UCSD-AML1 (cell line): ENCODE data around the gene CDC42SE2.
A peak's percentile ranks its signal among the peaks of the same experiment; 100 is the strongest.
"Not testable (repeated sequence)": the region's sequence is repeated elsewhere in the genome, so short reads cannot be mapped to it uniquely, and the experiment has no call there.

ENCODE experiments used
- DNase-seq: peaks from one replicate; lab custom pipeline; 2025; ENCODE audit not compliant: unreplicated experiment; lab: John Stamatoyannopoulos, UW

CDC42SE2 gene

GRCh38 chr5:131250751-131251475 is 12.9 kb upstream of the CDC42SE2 start:
- no peak for DNase-seq

- DNase-seq: peak; percentile 77
These were observed 11.1 kb upstream of the CDC42SE2 start for GRCh38 chr5:131252824-131253171.

GRCh38 chr5:131254025-131254424 is 9.8 kb upstream of the CDC42SE2 start:
- DNase-seq: not testable (repeated sequence)

GRCh38 chr5:131254741-131255140 is 9.1 kb upstream of the CDC42SE2 start:
- no peak for DNase-seq

GRCh38 chr5:131256507-131256823 is 7.4 kb upstream of the CDC42SE2 start:
- DNase-seq: no peak

GRCh38 chr5:131258733-131259132 is 5.1 kb upstream of the CDC42SE2 start:
- DNase-seq: no peak

GRCh38 chr5:131259326-131259725 is 4.5 kb upstream of the CDC42SE2 start:
- DNase-seq: no peak

- DNase-seq: no peak
These were observed 3.0 kb upstream of the CDC42SE2 start for GRCh38 chr5:131260895-131261294.

- DNase-seq: no peak
These were observed 2.4 kb upstream of the CDC42SE2 start for GRCh38 chr5:131261483-131261882.

- DNase-seq: no peak
These were observed 806 bp upstream of the CDC42SE2 start for GRCh38 chr5:131262953-131263541.

GRCh38 chr5:131264451-131265099 is 722 bp downstream of the CDC42SE2 start:
- peak; percentile 53 for DNase-seq

GRCh38 chr5:131265311-131265803 is 1.5 kb downstream of the CDC42SE2 start:
- no peak for DNase-seq

- no peak for DNase-seq
These were observed 2.7 kb downstream of the CDC42SE2 start for GRCh38 chr5:131266370-131267060.

- no peak for DNase-seq
These were observed 5.0 kb downstream of the CDC42SE2 start for GRCh38 chr5:131268758-131269370.

- DNase-seq: no peak
These were observed 7.0 kb downstream of the CDC42SE2 start for GRCh38 chr5:131270809-131271208.

GRCh38 chr5:131271888-131272287 is 8.0 kb downstream of the CDC42SE2 start:
- DNase-seq: not testable (repeated sequence)

GRCh38 chr5:131272307-131272706 is 8.5 kb downstream of the CDC42SE2 start:
- DNase-seq: no peak

GRCh38 chr5:131272724-131273123 is 8.9 kb downstream of the CDC42SE2 start:
- no peak for DNase-seq

GRCh38 chr5:131274326-131275063 is 10.6 kb downstream of the CDC42SE2 start:
- DNase-seq: no peak

- DNase-seq: no peak
These were observed 12.2 kb downstream of the CDC42SE2 start for GRCh38 chr5:131276072-131276471.

- no peak for DNase-seq
These were observed 13.6 kb downstream of the CDC42SE2 start for GRCh38 chr5:131277447-131277846.
